Activated gamma-delta T cell treated with anti-CD3 and anti-CD28 coated beads, Interleukin-2, amount 50 U/mL, for 16 hours (primary cell): ENCODE data around the gene CYB5R3.
A peak's percentile ranks its signal among the peaks of the same experiment; 100 is the strongest.

Source experiments
- DNase-seq: peaks from one replicate; pipeline ENCODE4 v3.0.0-alpha.2; 2020; ENCODE audit warnings: low read depth

CYB5R3 gene

GRCh38 chr22:42649246-42650099 is at the start of gene CYB5R3:
TSS of gene CYB5R3 (minus strand) at chr22:42649392. CDS start at chr22:42649315, 77 bp downstream.
- DNase-seq, result peak; percentile 55

- DNase-seq, result no peak
Measured at GRCh38 chr22:42697542-42698013, 48.4 kb upstream of the CYB5R3 start.

- DNase-seq, result no peak
Measured at GRCh38 chr22:42696331-42696967, 47.3 kb upstream of the CYB5R3 start.

- DNase-seq, result no peak
Measured at GRCh38 chr22:42695294-42695693, 46.1 kb upstream of the CYB5R3 start.

- no peak for DNase-seq
Measured at GRCh38 chr22:42693763-42694683, 44.8 kb upstream of the CYB5R3 start.

- DNase-seq, result no peak
Measured at GRCh38 chr22:42693055-42693762, 44.0 kb upstream of the CYB5R3 start.

- DNase-seq, result no peak
Measured at GRCh38 chr22:42692239-42693054, 43.3 kb upstream of the CYB5R3 start.

- DNase-seq, result no peak
Measured at GRCh38 chr22:42691440-42691839, 42.2 kb upstream of the CYB5R3 start.

- DNase-seq, result no peak
Measured at GRCh38 chr22:42688241-42689211, 39.3 kb upstream of the CYB5R3 start.

GRCh38 chr22:42686756-42687491 is 37.7 kb upstream of the CYB5R3 start:
- DNase-seq, result no peak

- no peak for DNase-seq
Measured at GRCh38 chr22:42685941-42686653, 36.9 kb upstream of the CYB5R3 start.

GRCh38 chr22:42684462-42685195 is 35.4 kb upstream of the CYB5R3 start:
- DNase-seq, result no peak

- DNase-seq, result no peak
Measured at GRCh38 chr22:42683578-42684283, 34.5 kb upstream of the CYB5R3 start.

- DNase-seq, result no peak
Measured at GRCh38 chr22:42682113-42682851, 33.1 kb upstream of the CYB5R3 start.

- DNase-seq, result no peak
Measured at GRCh38 chr22:42680648-42681047, 31.5 kb upstream of the CYB5R3 start.

- DNase-seq, result no peak
Measured at GRCh38 chr22:42679691-42680090, 30.5 kb upstream of the CYB5R3 start.
